Breast epithelium (tissue), 3 donors: ENCODE results near the gene VPS13A.

ENCODE experiments used
- POLR2A ChIP-seq: fragments of 450-650 bp; IDR thresholded peaks from one replicate; pipeline ENCODE4 v1.6.1; 2016; ENCODE audit warnings: antibody characterized with exemption, mild to moderate bottlenecking, moderate library complexity
- POLR2AphosphoS5 ChIP-seq, 3 donors: sonication (generic); formaldehyde crosslinking; IDR thresholded peaks; one replicate each; pipeline ENCODE4 v1.6.1; 2017; ENCODE audit warnings: antibody characterized with exemption in 3 of 3

DNA sequence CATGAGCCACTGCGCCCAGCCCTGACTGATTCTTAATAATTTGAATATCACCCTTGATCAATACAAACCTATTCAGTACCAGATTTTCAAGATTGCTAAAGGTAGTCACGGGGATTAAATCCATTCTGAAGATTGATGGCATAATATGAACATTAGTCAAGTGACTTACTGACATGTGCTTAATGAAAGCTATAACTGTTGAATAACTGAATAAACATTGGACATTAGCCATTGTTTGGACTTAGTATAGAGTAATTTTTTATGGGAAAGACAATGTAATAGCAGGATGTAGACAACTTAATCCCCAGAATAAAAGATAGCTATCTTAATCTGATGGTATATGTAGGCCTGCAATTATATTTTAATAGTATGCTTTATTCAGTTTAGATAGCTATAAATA is 35.0 kb upstream of the VPS13A start:
- TF ChIP-seq POLR2AphosphoS5 (IDR thresholded peaks at IDR 0.05), result no peak
- TF ChIP-seq POLR2A, result no peak
